ENCODE measurements around the gene POU6F2. TPM values are rescaled to one million over a fixed set of nuclear protein-coding genes. Genes with fewer than 3 reads are reported as not detected.

The POU6F2 gene
- total RNA-seq, 6 donors from 2014 or later = under 0.01 to 1.4 (median 0.24) TPM; not detected in 2

- H3K27ac ChIP-seq = no peak overlapping the region
- H3K9me3 ChIP-seq = no peaks in the 10 kb centered on the region
- ATAC-seq (ENCODE audit: low FRiP score in 2 of 2) (no peak), DNase-seq (no peak)
- no peaks in the 10 kb centered on the region for H3K36me3 ChIP-seq
- WGBS, 2 donors = 63 to 76% methylated on average over 3 of the region's 3 CpGs
- no peak overlapping the region for H3K4me3 ChIP-seq
- H3K27me3 ChIP-seq = no peaks in the 10 kb centered on the region
- no peak for TF ChIP-seq POLR2A (IDR thresholded peaks at IDR 0.05)
- H3K4me1 ChIP-seq = no peaks in the 10 kb centered on the region
Observed at GRCh38 chr7:39501358-39501757, 523.6 kb downstream of the POU6F2 start.

- 44 to 63% methylated on average over 3 of the region's 3 CpGs for WGBS, 2 donors
- DNase-seq = no peak
Observed at GRCh38 chr7:39504963-39505362, 527.3 kb downstream of the POU6F2 start.

DNA sequence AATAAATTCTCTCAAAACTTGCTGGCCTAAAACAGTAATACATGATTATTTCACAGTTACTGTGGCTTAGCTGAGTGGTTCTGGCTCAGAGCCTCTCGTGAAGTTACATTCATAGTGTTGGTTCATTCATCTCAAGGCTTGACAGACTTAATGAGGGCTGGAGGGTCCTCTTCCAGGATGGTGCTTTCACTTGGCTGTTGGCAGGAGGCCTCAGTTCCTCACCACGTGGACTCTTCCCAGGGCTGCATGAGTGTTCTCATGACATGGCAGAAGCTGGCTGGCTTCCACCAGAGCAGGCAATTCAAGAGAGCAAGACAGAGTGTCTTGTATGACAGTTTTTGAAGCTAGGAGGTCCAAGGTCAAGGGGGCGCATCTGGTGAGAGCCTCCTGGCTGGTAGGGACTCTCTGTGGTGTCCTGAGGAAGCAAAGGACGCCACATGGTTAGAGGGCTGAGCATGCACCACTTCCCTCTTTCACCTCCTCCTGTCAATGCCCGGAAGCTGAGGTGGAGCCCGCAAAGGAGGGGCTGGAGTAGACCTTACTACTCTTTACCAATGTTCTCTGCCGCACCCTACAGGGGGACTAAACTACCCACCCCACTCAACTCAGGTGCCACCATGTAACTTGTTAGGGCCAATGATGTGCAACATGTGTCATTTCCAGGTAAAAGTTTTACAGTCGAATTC, 530.3 kb downstream of the POU6F2 start:
- Histone ChIP-seq H3K27me3 (no peaks in the 10 kb centered on the region), H3K9me3 (no peaks in the 10 kb centered on the region), H3K4me3 (no peak overlapping the region), H3K4me1 (peaks cover 0 to 8% (median 0%) of the 10 kb centered on the region in 4 donors), H3K36me3 (no peaks in the 10 kb centered on the region), H3K27ac (no peak overlapping the region)
- DNase-seq (peak in 1 of 2 donors; percentile 78), ATAC-seq (ENCODE audit: low FRiP score in 2 of 2) (peak; percentile 24 to 70)
- TF ChIP-seq, protein P1, sequence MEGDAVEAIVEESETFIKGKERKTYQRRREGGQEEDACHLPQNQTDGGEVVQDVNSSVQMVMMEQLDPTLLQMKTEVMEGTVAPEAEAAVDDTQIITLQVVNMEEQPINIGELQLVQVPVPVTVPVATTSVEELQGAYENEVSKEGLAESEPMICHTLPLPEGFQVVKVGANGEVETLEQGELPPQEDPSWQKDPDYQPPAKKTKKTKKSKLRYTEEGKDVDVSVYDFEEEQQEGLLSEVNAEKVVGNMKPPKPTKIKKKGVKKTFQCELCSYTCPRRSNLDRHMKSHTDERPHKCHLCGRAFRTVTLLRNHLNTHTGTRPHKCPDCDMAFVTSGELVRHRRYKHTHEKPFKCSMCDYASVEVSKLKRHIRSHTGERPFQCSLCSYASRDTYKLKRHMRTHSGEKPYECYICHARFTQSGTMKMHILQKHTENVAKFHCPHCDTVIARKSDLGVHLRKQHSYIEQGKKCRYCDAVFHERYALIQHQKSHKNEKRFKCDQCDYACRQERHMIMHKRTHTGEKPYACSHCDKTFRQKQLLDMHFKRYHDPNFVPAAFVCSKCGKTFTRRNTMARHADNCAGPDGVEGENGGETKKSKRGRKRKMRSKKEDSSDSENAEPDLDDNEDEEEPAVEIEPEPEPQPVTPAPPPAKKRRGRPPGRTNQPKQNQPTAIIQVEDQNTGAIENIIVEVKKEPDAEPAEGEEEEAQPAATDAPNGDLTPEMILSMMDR (IDR thresholded peaks at IDR 0.05) = no peak
- TF ChIP-seq POLR2A (IDR thresholded peaks at IDR 0.05) (no peak), EP300 (IDR thresholded peaks at IDR 0.05) (no peak), POLR2AphosphoS5 (IDR thresholded peaks at IDR 0.05) (peak in 1 of 2 donors; percentile 24)
- 45 to 51% methylated on average over 8 of the region's 8 CpGs for WGBS, 2 donors

More at GRCh38 chr7:39504963-39505362, 527.3 kb downstream of the POU6F2 start:
- no peaks in the 10 kb centered on the region for H3K36me3 ChIP-seq
- H3K4me1 ChIP-seq = peaks cover 0 to 8% (median 0%) of the 10 kb centered on the region in 4 donors
- H3K27me3 ChIP-seq = no peaks in the 10 kb centered on the region
- TF ChIP-seq EP300 (IDR thresholded peaks at IDR 0.05) (no peak), POLR2AphosphoS5 (IDR thresholded peaks at IDR 0.05) (no peak), POLR2A (IDR thresholded peaks at IDR 0.05) (no peak)
- TF ChIP-seq, protein P1 (IDR thresholded peaks at IDR 0.05) = no peak
- no peaks in the 10 kb centered on the region for H3K9me3 ChIP-seq
- H3K27ac ChIP-seq = no peak overlapping the region
- no peak for ATAC-seq (ENCODE audit: low FRiP score in 2 of 2)
- no peak overlapping the region for H3K4me3 ChIP-seq

GRCh38 chr7:39509436-39509835, 531.7 kb downstream of the POU6F2 start:
- Histone ChIP-seq H3K27me3 (no peaks in the 10 kb centered on the region), H3K27ac (no peak overlapping the region), H3K36me3 (no peaks in the 10 kb centered on the region), H3K4me1 (peaks cover 0 to 8% (median 0%) of the 10 kb centered on the region in 4 donors), H3K9me3 (no peaks in the 10 kb centered on the region), H3K4me3 (no peak overlapping the region)
- DNase-seq = no peak
- no peak for ATAC-seq (ENCODE audit: low FRiP score in 2 of 2)
- TF ChIP-seq POLR2A (IDR thresholded peaks at IDR 0.05) = no peak
- no peak for TF ChIP-seq POLR2AphosphoS5 (IDR thresholded peaks at IDR 0.05)
- TF ChIP-seq, protein P1 (IDR thresholded peaks at IDR 0.05) = no peak
- no peak for TF ChIP-seq EP300 (IDR thresholded peaks at IDR 0.05)
- WGBS, 2 donors = 50 to 52% methylated on average over 4 of the region's 4 CpGs

DNA sequence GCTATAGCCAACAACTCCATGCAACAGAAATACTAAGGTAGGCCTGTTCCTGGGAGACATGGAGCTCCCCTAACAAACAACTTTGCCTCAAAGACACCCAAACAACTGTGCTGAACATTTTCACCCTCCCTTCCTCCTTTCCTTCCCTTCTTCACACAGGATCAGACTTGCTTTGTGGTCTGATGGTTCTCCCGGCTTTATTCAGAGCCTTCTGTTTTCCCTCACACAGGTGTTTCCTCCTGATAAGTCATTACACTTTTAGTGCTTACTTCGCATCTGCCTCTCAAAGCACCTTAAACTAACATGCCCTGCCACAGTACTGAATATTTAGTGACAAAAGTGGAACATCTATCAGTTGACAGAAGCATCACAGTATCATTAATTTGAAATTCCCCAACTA, 532.2 kb downstream of the POU6F2 start:
- Histone ChIP-seq H3K4me3 (no peak overlapping the region), H3K27me3 (no peaks in the 10 kb centered on the region), H3K9me3 (no peaks in the 10 kb centered on the region), H3K36me3 (no peaks in the 10 kb centered on the region), H3K27ac (no peak overlapping the region), H3K4me1 (peaks cover 0 to 8% (median 0%) of the 10 kb centered on the region in 4 donors)
- no peak for ATAC-seq (ENCODE audit: low FRiP score in 2 of 2)
- 58 to 63% methylated on average over 2 of the region's 2 CpGs for WGBS, 2 donors
- no peak for DNase-seq
- TF ChIP-seq, protein P1 (IDR thresholded peaks at IDR 0.05) = no peak
- no peak for TF ChIP-seq EP300 (IDR thresholded peaks at IDR 0.05)
- TF ChIP-seq POLR2A (IDR thresholded peaks at IDR 0.05) = no peak
- no peak for TF ChIP-seq POLR2AphosphoS5 (IDR thresholded peaks at IDR 0.05)

Data from upper lobe of left lung (tissue), 6 donors.